Stimulated activated CD4-positive, alpha-beta T cell treated with anti-CD3 and anti-CD28 coated beads, TNF-alpha, amount 100 ng/mL, for 1 hour (primary cell): ENCODE data around the gene RPL23.
A peak's percentile ranks its signal among the peaks of the same experiment; 100 is the strongest.

Source experiments
- DNase-seq, 3 donors: peaks; one replicate each; pipeline ENCODE4 v3.0.0-alpha.2; 2020; ENCODE audit warnings: low read depth in 3 of 3, low spot score in 1 of 3

RPL23 gene

DNA sequence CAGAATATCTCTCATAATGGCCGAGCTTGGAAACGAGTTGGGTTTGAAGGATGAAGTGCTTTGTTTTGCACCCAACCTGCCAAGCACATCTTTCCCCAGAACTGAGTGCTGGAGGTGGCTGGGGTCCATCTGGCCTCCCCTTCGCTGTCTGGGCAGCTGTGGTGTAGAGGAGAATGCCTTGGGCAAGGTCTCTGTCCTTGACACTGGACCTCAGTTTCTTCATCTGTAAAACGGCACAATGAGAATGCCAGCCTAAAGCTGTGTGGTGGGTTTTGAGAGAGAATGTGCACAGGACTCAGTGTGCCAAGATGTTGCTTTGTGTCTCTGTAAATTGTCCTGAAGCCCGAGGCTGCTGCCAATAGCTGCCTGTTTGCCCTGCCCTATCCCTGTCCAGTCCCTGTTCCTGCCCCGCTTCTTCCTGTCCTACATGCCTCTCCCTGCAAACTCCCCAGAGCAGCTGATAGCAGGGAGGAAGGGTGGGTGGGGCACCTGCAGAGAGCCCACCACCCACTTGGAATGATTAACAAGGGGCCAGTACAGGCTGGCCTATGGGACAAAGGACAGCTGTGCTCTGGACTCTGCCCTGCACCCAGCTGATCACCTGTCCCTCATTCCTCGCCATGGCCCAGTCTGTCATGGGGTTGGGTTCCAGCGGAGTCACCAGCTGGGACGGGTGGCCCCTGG, 31.7 kb upstream of the RPL23 start:
- DNase-seq = no peak

- DNase-seq = no peak
Observed at GRCh38 chr17:38883592-38884526, 30.3 kb upstream of the RPL23 start.

- no peak for DNase-seq
Observed at GRCh38 chr17:38882870-38883269, 29.3 kb upstream of the RPL23 start.

GRCh38 chr17:38881600-38882191, 28.2 kb upstream of the RPL23 start:
- DNase-seq = no peak

- no peak for DNase-seq
Observed at GRCh38 chr17:38879878-38880665, 26.6 kb upstream of the RPL23 start.

- no peak for DNase-seq
Observed at GRCh38 chr17:38877130-38877851, 23.8 kb upstream of the RPL23 start.

DNA sequence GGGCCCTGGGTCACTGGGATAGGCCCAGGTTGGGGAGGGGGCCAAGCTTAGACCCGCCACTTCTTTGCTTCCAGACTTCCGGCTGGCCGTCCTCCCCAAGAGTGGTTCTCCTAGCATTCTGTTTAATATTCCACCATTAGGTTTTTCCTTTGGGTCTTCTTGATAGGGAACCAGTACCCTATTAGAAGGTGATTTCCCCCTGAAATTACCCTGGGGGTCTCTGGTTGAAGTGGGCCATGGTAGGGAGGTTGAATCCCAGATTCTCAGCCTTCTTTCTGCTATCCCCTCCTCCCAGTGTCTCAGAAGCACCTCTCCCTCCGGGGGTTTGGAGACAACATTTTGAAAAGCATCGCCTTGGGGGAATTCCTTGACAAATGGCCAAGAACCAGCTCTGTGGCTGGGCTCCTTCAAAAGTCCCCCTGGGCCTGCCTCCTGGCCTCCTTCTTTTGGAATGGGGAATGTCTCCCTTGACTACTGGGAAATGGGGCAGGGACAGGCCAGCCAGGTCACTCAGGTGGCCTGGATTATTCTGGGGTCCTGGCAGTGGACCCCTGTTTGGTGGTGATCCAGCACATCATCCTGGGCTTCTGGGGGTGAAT, 22.1 kb upstream of the RPL23 start:
- no peak for DNase-seq

DNA sequence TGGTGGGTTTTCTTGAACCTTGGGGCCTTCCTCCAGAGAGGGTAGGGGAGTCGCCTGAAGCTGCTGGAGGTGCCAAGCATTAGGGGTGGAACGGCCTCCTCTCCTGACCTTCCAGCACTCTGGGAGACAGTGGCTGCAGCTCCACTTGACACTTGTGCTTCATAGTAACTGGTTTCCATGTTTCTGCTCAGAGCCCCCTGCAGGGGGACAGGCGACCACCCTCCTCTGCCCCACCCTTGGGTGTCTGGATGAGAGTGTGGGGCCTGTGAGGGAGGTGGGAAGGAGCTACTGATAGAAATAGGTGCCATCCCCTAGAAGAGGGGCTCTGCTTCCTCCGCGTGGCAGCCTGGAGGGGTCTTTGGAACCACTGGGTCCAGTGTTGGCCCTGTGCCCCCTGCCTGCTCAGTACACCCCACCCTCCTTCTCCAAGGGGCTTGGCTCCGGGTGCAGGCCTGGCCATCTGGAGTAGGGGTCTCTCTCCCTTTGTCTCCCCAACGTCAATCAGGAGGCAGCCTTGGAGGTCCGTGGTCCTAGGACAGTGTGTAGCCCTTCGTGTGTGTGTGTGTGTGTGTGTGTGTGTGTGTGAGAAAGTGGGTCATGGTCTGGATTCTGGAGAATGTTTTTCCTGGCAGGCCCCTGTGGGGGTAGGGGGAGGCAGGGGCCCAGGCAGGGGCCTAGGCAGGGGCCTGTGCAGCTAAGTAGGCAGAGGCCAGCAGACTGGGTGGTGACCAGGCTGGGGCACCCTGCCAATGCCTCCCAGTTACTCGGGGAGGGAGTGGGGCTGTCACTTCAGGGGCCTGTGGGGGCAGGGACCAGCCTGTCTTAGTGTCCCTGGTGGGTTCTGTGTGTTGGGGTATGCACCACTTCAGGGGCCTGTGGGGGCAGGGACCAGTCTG, 21.2 kb upstream of the RPL23 start:
- DNase-seq = no peak

GRCh38 chr17:38873640-38874380, 20.3 kb upstream of the RPL23 start:
- no peak for DNase-seq

GRCh38 chr17:38872671-38873385, 19.3 kb upstream of the RPL23 start:
- no peak for DNase-seq

DNA sequence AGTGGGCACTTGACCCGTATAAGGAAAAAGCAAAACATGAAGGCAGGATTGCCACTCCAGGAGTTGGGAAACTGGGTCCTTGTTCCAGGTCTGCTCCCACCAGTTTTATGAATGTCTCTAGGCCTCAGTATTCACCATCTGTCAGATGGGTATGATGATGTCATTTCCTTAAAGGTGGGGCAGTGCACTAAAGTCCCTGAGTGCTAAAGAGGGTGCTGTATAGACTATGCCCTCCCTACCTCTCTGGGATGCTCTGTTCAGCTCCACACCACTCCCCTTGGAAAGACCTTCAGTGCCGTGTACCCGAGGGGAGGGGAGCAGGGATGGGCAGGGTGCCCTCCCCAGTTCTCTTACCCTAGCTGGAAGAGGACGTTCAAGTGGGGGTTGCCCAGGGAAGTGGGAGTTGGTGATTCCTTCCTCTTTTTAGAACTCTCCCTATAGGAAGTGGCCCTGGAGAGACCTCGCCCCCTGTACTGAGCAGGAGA, 18.5 kb upstream of the RPL23 start:
- DNase-seq = no peak

DNA sequence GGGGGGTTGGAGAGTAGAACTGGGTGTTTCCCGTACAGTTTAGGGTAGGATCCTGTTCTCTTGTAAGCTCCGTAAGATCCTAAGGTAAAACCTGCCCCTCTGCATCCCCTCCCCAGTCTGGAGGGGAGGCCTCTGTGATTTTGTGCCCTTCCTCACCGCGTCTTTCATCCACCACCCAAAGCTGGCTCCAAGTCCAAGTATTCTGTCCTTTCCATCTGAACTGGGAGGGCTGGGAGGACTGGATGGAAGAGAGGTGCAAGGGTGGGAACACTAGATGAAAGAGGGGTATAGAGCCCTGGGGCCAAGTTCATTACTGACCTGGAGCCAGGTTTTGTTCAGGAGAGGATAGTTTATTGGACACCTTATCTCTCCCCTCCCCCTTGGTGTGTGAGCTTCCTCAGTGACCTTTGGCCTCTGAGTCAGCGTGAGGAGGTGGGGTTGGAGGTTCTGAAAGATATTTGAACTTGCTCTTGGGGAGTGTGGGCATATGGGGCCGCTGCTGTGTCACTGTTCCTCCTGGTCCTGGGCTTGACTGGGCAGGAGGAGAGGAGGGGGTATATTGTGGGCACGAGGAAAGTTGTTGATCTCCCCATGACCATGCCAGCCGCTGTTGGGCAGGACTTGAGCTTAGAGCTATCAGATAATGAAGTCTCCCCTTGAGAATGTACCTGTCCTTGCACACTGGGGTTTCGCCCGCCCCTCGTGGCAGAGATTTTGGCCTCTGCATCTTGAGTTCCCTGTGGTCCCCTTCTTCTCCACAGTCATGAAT, 17.9 kb upstream of the RPL23 start:
- DNase-seq = peak in 2 of 3 donors; percentile 38 to 59

- DNase-seq = peak in 2 of 3 donors; percentile 41 to 48
Observed at GRCh38 chr17:38870259-38871165, 17.0 kb upstream of the RPL23 start.

GRCh38 chr17:38869526-38870258, 16.2 kb upstream of the RPL23 start, which contains the start of gene LASP1:
Gene LASP1 (plus strand): TSS chr17:38870058. CDS start chr17:38870190, 132 bp downstream.
- DNase-seq = peak; percentile 71 to 81 (median 72)
